Astrocyte (in vitro differentiated cells and primary cell): ENCODE results near the gene ZMYND15. TPM values are rescaled to one million over a fixed set of nuclear protein-coding genes. Genes with fewer than 3 reads are reported as not detected.
"Not testable (repeated sequence)": the region's sequence is repeated elsewhere in the genome, so short reads cannot be mapped to it uniquely, and the experiment has no call there.

ENCODE experiments used
- DNase-seq: peaks from one replicate; pipeline ENCODE4 v3.0.0-alpha.2; 2010; ENCODE audit warnings: low read depth
- FAIRE-seq: peaks from 2 replicates; lab custom pipeline; 2011; peaks lifted over from hg19 to GRCh38; lab: Jason Lieb, UNC
- H2AFZ ChIP-seq: 2 replicates; pipeline ENCODE4 v1.6.0; 2012; ENCODE audit warnings: low read depth, low read length, inconsistent platforms
- H3K27ac ChIP-seq: 2 replicates; pipeline ENCODE4 v1.5.1; 2011; ENCODE audit warnings: low read depth, low read length, inconsistent platforms
- H3K27me3 ChIP-seq: 2 replicates; pipeline ENCODE4 v1.6.0; 2011; ENCODE audit warnings: low read length, inconsistent platforms; ENCODE audit not compliant: insufficient read depth
- H3K36me3 ChIP-seq: 2 replicates; pipeline ENCODE4 v1.5.1; 2011; ENCODE audit warnings: low read length, inconsistent platforms; ENCODE audit not compliant: insufficient read depth
- H3K4me1 ChIP-seq: 2 replicates; pipeline ENCODE4 v1.5.1; 2011; ENCODE audit warnings: low read length, inconsistent platforms; ENCODE audit not compliant: insufficient read depth
- H3K4me2 ChIP-seq: 2 replicates; pipeline ENCODE4 v1.6.0; 2012; ENCODE audit warnings: low read length, inconsistent platforms
- H3K4me3 ChIP-seq: 2 replicates; pipeline ENCODE4 v1.5.1; 2011; ENCODE audit warnings: low read depth, mild to moderate bottlenecking, low read length, inconsistent platforms; ENCODE audit not compliant: insufficient read depth
- H3K79me2 ChIP-seq: 2 replicates; pipeline ENCODE4 v1.6.0; 2012; ENCODE audit warnings: mild to moderate bottlenecking, low read length, inconsistent platforms; ENCODE audit not compliant: insufficient read depth
- H3K9ac ChIP-seq: 2 replicates; pipeline ENCODE4 v1.6.0; 2012; ENCODE audit warnings: mild to moderate bottlenecking, low read length, inconsistent platforms
- H3K9me3 ChIP-seq: 2 replicates; pipeline ENCODE4 v1.5.1; 2012; ENCODE audit warnings: low read depth, mild to moderate bottlenecking, low read length, inconsistent platforms; ENCODE audit not compliant: insufficient read depth
- H4K20me1 ChIP-seq: 2 replicates; pipeline ENCODE4 v1.6.0; 2012; ENCODE audit warnings: low read length, inconsistent platforms; ENCODE audit not compliant: insufficient read depth
- H3K27ac Mint-ChIP-seq: one replicate; pipeline ENCODE4 v1.8.0; 2021; ENCODE audit warnings: mild to moderate bottlenecking, mixed read lengths; ENCODE audit not compliant: unreplicated experiment
- H3K27me3 Mint-ChIP-seq: one replicate; pipeline ENCODE4 v1.8.0; 2021; ENCODE audit warnings: low read depth, mixed read lengths; ENCODE audit not compliant: unreplicated experiment
- H3K36me3 Mint-ChIP-seq: one replicate; pipeline ENCODE4 v1.8.0; 2021; ENCODE audit warnings: low read depth, mixed read lengths; ENCODE audit not compliant: unreplicated experiment
- H3K4me1 Mint-ChIP-seq: one replicate; pipeline ENCODE4 v1.8.0; 2021; ENCODE audit warnings: low read depth, mixed read lengths; ENCODE audit not compliant: unreplicated experiment
- H3K4me3 Mint-ChIP-seq: one replicate; pipeline ENCODE4 v1.8.0; 2021; ENCODE audit warnings: mild to moderate bottlenecking, moderate library complexity, mixed read lengths; ENCODE audit not compliant: unreplicated experiment
- H3K9me3 Mint-ChIP-seq: one replicate; pipeline ENCODE4 v1.8.0; 2021; ENCODE audit warnings: mild to moderate bottlenecking, mixed read lengths; ENCODE audit not compliant: unreplicated experiment
- EZH2 ChIP-seq: IDR thresholded peaks from 2 replicates; pipeline ENCODE4 v1.6.1; 2012; ENCODE audit warnings: mild to moderate bottlenecking, low read length, inconsistent platforms; ENCODE audit not compliant: insufficient read depth
- total RNA-seq: library from RNA; stranded (reverse); gene quantifications from 2 replicates; pipeline ENCODE4 v1.2.1, GENCODE V29; 2021
- TF ChIP-seq, protein P1 (sequence below): IDR thresholded peaks from 2 replicates; pipeline ENCODE4 v1.5.1; 2011; ENCODE audit warnings: low read depth, mild to moderate bottlenecking, inconsistent platforms, low read length, moderate library complexity; ENCODE audit not compliant: insufficient read depth

Gene ZMYND15
- total RNA-seq, 1 donor from 2014 or later = 0.09 TPM

DNA sequence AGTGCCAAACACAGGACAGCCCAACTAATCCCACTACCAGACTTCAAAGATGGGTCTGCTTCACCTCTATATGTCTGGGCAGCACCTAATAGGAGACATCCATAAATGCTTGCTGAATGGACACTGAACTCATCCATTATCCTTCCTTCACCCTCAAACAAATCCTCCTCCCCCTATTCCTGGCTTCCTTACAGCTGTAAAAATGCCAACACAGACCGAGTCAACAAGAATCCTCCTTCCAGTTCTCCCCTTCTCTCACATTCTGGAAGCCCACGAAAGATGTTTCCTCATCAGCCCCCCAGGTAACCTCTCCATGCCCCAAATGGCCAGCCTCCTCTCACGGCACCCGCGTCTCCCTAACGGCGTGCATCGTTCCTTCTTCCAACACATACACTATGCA lies 47.9 kb upstream of the ZMYND15 start:
- no peak overlapping the region for H3K9ac ChIP-seq
- TF ChIP-seq, protein P1, sequence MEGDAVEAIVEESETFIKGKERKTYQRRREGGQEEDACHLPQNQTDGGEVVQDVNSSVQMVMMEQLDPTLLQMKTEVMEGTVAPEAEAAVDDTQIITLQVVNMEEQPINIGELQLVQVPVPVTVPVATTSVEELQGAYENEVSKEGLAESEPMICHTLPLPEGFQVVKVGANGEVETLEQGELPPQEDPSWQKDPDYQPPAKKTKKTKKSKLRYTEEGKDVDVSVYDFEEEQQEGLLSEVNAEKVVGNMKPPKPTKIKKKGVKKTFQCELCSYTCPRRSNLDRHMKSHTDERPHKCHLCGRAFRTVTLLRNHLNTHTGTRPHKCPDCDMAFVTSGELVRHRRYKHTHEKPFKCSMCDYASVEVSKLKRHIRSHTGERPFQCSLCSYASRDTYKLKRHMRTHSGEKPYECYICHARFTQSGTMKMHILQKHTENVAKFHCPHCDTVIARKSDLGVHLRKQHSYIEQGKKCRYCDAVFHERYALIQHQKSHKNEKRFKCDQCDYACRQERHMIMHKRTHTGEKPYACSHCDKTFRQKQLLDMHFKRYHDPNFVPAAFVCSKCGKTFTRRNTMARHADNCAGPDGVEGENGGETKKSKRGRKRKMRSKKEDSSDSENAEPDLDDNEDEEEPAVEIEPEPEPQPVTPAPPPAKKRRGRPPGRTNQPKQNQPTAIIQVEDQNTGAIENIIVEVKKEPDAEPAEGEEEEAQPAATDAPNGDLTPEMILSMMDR = no peak
- TF ChIP-seq EZH2 = no peak
- no peaks in the 10 kb centered on the region for H3K27me3 Mint-ChIP-seq
- H3K27ac ChIP-seq = no peak overlapping the region
- H2AFZ ChIP-seq = no peak overlapping the region
- H3K9me3 ChIP-seq = no peaks in the 10 kb centered on the region
- H3K36me3 Mint-ChIP-seq = peaks cover 25% of the 10 kb centered on the region
- no peak overlapping the region for H3K27ac Mint-ChIP-seq
- H3K4me2 ChIP-seq = no peak overlapping the region
- H3K27me3 ChIP-seq = no peaks in the 10 kb centered on the region
- peaks cover 15% of the 10 kb centered on the region for H3K36me3 ChIP-seq
- FAIRE-seq (no peak), DNase-seq (no peak)
- no peak overlapping the region for H3K4me3 Mint-ChIP-seq
- peaks cover 64% of the 10 kb centered on the region for H4K20me1 ChIP-seq
- H3K79me2 ChIP-seq = peaks cover 65% of the 10 kb centered on the region
- H3K4me1 Mint-ChIP-seq = peaks cover 14% of the 10 kb centered on the region
- H3K9me3 Mint-ChIP-seq = no peaks in the 10 kb centered on the region
- no peak overlapping the region for H3K4me3 ChIP-seq
- no peaks in the 10 kb centered on the region for H3K4me1 ChIP-seq

DNA sequence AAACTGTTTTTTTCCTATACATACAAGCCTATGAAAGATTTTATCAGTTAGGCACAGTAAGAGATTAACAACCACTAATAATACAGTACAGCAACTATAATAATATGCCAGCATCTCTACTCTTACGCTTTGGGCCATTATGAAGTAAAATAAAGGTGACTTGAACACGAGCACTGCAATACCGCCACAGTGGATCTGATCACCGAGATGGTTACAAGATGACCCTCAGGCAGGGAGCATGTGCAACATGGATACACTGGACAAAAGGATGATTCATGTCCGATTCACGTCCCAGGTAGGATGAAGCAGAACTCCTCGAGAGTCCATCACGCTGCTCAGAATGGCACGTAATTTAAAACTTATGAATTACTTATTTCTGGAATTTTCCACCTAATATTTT lies 46.2 kb upstream of the ZMYND15 start:
- no peaks in the 10 kb centered on the region for H3K9me3 ChIP-seq
- no peak overlapping the region for H3K27ac Mint-ChIP-seq
- no peaks in the 10 kb centered on the region for H3K9me3 Mint-ChIP-seq
- H3K9ac ChIP-seq = no peak overlapping the region
- H4K20me1 ChIP-seq = peaks cover 72% of the 10 kb centered on the region
- H3K27me3 ChIP-seq = no peaks in the 10 kb centered on the region
- H3K36me3 ChIP-seq = peaks cover 19% of the 10 kb centered on the region
- no peaks in the 10 kb centered on the region for H3K27me3 Mint-ChIP-seq
- peaks cover 17% of the 10 kb centered on the region for H3K36me3 Mint-ChIP-seq
- H3K4me3 Mint-ChIP-seq = no peak overlapping the region
- H3K4me1 Mint-ChIP-seq = peaks cover 14% of the 10 kb centered on the region
- no peak for TF ChIP-seq EZH2
- TF ChIP-seq, protein P1 = no peak
- no peak for DNase-seq
- FAIRE-seq = no peak
- H3K4me2 ChIP-seq = no peak overlapping the region
- H3K4me1 ChIP-seq = no peaks in the 10 kb centered on the region
- H3K27ac ChIP-seq = no peak overlapping the region
- H3K79me2 ChIP-seq = peaks cover 70% of the 10 kb centered on the region
- no peak overlapping the region for H3K4me3 ChIP-seq
- H2AFZ ChIP-seq = no peak overlapping the region

DNA sequence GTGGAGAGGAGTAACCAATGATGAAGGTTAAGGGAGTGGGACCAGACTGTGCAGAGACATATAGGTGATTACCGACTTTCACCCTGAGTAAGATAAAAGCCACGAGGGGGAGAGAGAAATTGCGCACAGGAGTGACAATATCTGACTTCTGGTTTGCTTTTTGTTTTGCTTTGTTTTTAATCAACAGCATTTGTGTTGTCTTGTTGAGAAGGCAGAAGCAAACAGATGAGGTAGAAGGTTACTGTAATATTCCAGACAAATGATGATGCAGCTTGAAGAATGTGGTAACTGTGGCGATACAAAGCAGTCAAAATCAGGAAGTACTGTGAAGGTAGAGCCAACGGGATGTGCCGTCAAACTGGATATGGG lies 43.2 kb upstream of the ZMYND15 start:
- Histone ChIP-seq H3K9me3 (no peaks in the 10 kb centered on the region), H4K20me1 (peaks cover 58% of the 10 kb centered on the region), H3K36me3 (peaks cover 11% of the 10 kb centered on the region), H3K4me3 (no peak overlapping the region), H3K27me3 (no peaks in the 10 kb centered on the region), H3K9ac (no peak overlapping the region), H3K4me2 (no peak overlapping the region), H3K79me2 (peaks cover 82% of the 10 kb centered on the region), H3K27ac (no peak overlapping the region), H2AFZ (no peak overlapping the region), H3K4me1 (no peaks in the 10 kb centered on the region)
- Mint-ChIP-seq H3K9me3 (no peaks in the 10 kb centered on the region), H3K36me3 (peaks cover 5% of the 10 kb centered on the region), H3K27me3 (no peaks in the 10 kb centered on the region), H3K4me3 (no peak overlapping the region), H3K27ac (no peak overlapping the region), H3K4me1 (peaks cover 9% of the 10 kb centered on the region)
- FAIRE-seq (no peak), DNase-seq (no peak)
- TF ChIP-seq, protein P1 = no peak
- TF ChIP-seq EZH2 = no peak

DNA sequence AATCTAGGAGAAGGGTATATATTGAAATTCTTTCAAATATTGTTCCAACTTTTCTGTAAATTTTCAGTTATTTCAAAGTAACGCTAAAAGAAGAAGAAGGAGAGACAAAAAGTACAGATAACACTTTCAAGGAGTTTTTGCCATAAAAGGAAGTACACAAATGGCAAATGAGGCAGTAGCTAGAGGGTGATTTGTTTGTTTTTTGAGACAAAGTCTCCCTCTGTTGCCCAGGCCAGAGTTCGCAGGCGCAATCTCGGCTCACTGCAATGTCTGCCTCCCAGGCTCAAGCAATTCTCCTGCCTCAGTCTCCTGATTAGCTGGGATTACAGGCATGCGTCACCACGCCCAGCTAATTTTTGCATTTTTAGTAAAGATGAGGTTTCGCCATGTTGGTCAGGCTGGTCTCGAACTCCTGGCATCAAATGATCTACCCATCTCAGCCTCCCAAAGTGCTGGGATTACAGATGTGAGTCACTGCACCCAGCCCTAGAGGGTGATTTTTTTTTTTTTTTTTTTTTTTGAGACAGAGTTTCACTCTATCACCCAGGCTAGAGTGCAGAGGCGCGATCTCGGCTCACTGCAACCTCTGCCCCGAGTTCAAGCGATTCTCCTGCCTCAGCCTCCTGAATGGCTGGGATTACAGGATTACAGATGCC lies 40.1 kb upstream of the ZMYND15 start:
- not testable (repeated sequence) for H3K4me3 Mint-ChIP-seq, H3K36me3 Mint-ChIP-seq

More for the DNA sequence above, 40.1 kb upstream of the ZMYND15 start:
- H3K9me3 Mint-ChIP-seq, H3K9ac ChIP-seq, H3K27ac ChIP-seq, H3K27me3 Mint-ChIP-seq, H3K27ac Mint-ChIP-seq, H3K4me2 ChIP-seq, H3K4me3 ChIP-seq, H3K9me3 ChIP-seq, H3K27me3 ChIP-seq, FAIRE-seq, H2AFZ ChIP-seq, DNase-seq, H3K36me3 ChIP-seq: not testable (repeated sequence)
- H3K79me2 ChIP-seq = peaks cover 86% of the 10 kb centered on the region
- peaks cover 12% of the 10 kb centered on the region for H3K4me1 ChIP-seq
- H3K4me1 Mint-ChIP-seq = peaks cover 11% of the 10 kb centered on the region
- H4K20me1 ChIP-seq = peaks cover 47% of the 10 kb centered on the region
